ENCODE measurements around the gene DHX29.
"Not testable (repeated sequence)": the region's sequence is repeated elsewhere in the genome, so short reads cannot be mapped to it uniquely, and the experiment has no call there.

DHX29 gene

DNA sequence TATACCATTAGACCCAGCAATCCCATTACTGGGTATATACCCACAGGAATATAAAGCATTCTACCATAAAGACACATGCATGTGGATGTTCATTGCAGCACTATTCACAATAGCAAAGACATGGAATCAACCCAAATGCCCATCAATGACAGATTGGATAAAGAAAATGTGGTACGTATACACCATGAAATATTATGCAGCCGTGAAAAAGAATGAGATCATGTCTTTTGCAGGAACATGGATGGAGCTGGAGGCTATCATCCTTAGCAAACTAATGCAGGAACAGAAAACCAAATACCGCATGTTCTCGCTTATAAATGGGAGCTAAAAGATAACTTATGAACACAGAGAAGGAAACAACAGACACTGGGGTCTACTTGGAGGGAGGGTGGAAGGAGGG, 10.7 kb upstream of the DHX29 start:
- DNase-seq (ENCODE audit: low spot score) = not testable (repeated sequence)

DNA sequence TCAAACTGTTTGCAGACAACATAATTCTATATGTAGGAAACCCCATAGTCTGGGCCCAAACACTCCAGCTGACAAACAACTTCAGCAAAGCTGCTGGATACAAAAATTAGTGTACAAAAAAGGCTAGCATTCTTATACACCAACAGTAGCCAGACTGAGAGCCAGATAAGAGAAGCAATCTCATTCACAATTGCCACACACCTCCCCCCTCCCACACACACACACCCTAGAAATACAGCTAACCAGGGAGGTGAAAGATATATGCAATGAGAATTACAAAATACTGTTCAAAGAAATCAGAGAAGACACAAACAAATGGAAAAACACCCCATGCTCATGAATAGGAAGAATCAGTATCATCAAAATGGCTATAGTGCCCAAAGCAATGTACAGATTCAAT, 9.3 kb upstream of the DHX29 start:
- no peak for DNase-seq (ENCODE audit: low spot score)

DNA sequence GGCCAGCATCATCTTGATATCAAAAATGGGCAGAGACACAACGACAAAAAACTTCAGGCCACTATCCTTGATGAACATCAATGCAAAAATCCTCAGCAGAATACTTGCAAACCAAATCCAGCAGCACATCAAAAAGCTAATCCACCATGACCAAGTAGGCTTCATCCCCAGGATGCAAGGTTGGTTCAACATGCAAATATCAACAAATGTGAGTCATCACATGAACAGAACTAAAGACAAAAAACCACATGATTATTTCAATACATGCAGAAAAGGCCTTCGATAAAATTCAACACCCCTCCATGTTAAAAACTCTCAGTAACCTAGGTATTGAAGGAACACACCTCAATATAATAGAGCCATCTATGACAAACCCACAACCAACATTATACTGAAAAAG, 8.8 kb upstream of the DHX29 start:
- DNase-seq (ENCODE audit: low spot score) = no peak

DNA sequence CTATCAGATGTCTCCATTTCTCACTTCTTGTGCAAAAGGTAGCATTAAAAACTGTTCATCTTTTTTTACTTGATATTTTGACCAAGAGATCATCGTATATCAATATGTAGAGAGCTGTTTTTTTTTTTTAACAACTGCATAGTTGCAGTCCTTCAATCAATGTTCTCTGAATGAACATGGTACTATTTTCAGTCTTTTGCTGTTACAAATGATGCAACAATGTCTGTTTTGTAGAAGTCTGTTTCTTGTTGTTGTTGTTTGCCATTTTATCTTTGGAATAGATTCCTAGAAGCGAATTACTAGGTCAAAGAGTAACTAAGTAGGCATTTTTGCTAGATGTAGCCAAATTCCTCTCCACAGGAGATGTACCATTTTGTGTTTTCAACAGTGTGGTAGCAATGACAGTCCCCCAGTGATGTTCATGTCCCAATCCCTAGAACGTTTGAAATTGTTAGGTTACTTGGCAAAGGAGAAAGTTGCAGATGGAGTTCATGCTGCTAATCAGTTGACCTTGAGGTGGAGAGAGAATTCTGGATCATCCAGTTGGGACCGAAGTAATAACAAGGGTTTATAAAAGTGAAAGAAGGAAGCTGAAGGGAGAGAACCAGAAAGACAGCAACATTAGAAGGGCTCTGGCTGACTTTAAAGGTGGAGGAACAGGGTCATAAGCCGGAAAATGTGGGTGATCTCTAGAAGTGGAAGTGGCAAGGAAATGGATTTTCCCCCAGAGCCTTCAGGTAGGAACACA, 6.5 kb upstream of the DHX29 start:
- no peak for DNase-seq (ENCODE audit: low spot score)

DNA sequence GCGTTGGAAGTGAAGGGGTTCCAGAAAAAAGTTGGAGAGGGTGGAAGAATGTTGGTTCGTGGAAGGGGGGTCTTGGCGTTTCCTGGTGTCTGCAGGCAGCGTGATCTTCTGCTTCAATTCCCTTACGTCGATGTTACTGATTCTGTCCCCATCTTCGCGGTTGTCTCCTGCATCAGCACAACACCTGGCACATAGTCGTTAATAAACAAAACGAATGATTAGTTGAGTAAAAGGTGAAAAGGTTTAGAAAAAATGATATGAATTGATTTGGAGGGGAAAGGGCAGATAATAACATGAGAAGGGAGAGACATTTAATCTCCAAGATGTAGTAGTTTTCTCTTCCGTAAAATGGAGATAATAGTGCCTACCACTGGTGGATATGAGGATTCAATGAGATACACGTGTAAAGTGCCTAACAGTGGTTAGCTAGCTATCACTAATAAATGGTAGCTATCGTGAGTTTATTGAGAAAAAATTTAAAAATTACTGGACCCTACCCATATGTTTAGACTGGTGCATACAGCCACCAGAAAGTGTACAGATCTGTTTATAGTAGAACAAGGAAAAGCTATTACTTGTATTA, 851 bp upstream of the DHX29 start:
- DNase-seq (ENCODE audit: low spot score) = peak; percentile 33

DNA sequence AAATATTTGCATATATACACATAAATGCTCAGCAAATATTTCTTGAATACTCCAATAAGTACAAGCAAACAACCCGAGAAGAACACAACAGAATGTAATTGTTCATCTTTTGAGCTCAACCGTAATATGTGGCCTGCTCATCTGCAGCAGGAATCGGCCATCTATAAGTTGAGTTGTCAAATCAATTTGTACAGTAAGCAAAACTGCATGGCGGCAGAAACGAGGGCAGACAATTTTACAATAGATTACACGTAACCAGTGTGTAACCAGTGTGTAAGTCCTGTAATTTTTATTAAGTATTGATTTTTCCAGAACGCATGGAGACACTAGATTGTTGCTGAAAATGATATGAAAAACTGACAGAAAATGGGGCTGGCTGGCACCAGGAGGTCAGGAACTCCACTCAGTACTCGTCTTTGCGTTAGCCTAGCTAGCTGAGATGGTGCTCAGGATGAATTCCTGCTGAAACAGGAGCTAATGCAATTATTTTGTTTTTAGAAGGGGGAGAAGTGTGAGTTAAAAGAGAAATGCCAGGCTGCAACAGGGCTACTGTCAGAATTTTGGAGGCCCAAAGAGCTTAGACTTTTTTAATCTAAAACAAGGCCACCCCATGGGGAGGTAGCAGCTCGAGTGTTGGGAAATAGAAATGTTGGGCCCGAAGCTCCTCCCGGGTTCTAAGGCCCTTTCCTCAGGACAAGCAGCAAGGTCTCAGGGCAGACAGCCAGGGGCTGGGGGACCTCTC, 682 bp downstream of the DHX29 start:
- DNase-seq (ENCODE audit: low spot score) = no peak

DNA sequence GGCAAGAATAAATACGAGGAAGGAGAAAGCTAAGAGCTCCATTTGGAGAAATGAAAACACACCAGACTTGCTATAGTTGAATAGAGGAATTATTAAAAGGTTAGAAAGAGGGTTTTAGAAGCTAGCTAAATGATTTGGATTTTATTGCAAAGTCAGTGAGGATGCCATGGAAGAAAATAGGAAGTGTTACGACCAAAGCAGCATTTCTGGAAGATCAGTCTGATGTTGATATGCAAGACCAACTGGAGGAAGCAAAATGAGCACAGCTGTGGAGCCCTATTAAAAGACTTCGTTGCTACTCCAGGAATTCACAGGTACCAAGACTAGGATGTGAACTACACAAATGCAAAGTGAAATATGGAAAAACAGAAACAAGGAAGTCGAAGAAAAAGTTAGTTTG, 2.1 kb downstream of the DHX29 start:
- no peak for DNase-seq (ENCODE audit: low spot score)

DNA sequence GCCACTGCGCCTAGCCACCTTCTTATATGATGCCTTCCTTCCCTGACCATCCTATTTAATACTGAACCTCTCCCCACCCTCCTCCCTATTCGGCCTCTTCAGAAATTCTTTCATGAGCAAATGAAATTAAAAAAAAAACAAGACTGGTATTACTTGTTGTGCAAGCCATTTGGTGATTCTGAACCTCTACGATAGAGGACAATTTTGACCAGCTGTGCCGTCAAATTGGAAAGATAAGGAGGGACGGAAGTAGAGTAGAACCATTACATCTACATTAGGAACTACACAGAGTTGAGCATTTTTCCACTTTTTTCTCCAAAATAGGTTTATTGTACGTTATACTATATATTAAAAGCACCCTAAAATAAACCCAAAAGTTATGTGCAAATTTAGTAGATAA, 2.9 kb downstream of the DHX29 start:
- DNase-seq (ENCODE audit: low spot score) = no peak

DNA sequence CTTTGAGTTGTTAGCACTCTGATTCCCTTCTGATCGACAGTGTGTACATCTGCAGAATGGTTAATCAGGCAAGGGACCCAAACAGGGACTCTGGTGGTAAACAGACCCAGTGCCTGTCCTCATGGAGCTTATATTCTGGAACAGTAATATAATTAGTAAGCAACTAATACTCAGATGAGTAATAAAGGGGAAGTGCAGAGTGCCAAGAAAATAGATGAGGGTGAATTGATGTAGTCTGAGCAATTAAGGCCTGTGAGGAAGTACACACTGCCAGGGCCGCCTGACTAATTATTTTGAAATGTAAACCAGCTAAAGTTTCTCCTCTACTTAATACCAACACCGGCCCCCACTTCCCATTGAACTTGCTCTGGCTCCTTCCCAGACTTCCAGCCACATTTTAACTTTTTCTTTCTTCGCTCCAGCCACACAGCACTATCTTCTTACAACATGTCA, 4.2 kb downstream of the DHX29 start:
- DNase-seq (ENCODE audit: low spot score) = no peak

DNA sequence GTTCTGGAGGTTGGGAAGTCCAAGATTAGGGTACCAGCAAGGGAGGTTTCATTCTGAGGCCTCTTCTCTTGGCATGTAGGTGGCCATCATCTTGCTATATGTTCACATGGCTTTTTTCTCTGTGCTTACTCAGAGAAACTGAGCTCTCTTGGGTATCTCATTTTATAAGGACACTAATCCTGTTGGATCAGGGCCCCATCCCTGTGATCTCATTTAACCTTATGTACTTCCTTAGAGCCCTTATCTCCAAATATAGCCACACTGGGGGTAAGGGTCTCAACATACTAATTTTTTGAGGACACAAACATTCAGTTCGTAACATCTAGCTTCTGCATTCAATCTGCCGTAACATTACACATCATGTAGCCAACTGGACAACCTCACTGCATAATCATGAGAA, 6.6 kb downstream of the DHX29 start:
- DNase-seq (ENCODE audit: low spot score) = no peak

DNA sequence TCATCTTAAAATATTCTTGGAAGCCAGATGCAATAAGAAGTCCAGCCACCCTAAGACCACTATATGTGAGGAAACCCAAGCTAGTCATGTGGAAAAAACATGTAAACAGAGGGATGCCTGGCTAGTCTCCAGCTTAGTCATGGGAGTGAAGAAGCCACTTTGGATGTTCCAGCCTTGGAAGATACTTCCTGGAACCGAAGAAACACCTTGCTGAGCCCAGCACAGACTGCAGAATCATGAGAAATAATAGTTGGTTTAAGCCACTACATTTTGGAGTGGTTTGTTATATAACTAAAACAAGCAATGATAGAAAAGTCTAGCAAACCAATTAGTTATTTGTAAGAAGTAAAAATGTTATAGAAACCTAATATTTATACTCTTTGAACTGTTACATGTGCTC, 12.6 kb downstream of the DHX29 start:
- no peak for DNase-seq (ENCODE audit: low spot score)

DNA sequence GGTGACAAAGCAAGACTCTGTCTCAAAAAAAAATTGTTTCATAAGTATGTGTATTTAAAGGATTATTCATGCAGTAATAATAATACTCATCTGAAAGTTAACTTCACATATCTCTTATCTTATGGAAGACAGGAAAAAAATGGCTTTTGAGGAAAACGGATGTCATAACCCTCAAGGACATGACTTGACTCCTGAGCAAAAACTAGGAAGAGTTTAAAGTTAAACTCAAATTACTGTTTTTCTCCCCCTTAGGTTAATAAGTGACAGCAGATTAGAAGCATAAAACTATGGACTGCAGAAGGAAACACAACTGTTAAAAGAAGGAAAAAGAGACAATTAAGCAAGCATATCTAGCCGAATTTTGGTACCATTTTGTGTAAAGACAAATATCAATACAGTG, 16.5 kb downstream of the DHX29 start:
- no peak for DNase-seq (ENCODE audit: low spot score)

DNA sequence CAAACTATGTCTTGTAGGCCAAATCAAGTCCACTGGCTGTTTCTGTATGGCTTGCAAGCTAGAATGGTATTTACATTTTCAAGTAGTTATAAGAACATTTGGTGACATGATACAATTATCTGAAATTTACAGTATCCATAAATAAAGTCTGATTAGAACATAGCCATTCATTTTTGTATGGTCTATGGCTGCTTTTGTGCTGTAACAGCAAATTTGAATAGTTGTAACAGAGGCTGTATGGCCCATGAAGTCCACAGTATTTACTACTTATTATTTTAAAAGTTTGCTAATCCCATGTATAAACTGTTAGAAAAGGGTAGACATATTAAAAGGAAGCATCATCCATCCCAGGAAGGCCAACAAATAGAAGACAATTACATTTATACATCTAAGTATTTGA, 17.7 kb downstream of the DHX29 start:
- no peak for DNase-seq (ENCODE audit: low spot score)

DNA sequence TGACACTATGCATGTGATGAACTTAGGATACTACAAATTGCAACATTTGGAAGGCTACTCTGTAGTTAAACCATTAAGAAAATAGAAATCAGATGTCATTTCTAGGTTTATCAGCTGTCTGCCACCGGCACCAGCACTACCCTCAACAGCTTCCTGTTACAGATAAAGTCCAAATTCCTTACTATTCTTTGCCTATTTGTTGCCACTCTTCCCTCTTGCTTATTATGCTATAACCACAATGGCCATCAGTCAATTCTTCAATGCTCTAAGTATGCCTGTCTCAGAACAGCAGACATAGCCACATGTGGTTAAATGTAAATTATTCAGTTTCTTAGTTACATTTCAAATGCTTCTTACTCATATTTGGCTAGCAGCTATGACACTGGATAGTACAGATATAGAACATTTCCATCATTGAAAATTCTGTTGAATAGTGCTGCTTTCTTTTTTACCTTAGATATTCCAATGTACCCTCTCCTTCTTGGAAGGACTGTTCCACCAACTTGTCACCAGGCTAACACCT, 21.0 kb downstream of the DHX29 start:
- no peak for DNase-seq (ENCODE audit: low spot score)

DNA sequence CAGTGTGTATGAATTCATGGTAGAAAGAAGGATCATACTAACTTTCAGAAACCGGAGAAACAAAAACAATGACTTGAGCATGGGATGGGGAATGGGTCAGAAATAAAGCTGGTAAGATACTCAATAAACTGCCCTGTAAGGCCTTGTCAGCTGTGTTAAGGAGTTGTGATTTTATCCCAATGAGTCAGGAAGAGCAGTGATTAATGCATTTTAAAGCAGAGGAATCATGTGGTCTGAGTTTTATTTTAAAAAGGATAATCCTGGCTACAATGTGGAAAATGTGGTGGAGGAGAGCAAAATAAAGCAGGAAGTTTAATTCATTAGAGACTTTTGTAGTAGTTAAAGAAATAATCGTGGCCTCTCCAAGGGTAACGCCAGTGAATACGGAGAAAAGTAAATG, 28.7 kb downstream of the DHX29 start:
- DNase-seq (ENCODE audit: low spot score) = no peak

DNA sequence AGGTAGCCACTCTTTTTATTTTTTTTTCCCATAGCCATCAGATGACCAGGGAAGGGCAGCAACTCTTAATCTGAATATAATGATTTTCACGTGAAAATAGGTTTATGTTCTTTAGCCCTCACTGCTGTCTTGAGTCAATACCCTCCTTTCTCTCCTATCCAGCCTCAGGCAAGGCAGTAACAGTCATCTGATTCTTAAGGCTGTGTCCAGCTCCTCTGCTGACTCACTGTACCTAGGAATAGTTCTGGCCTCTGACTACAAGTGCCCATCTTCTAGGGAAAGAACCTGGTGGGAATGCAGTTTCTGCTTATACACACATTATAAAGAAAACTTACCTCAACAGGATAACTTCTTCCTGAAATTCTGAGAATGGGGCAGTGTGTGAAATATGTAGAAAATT, 30.7 kb downstream of the DHX29 start:
- no peak for DNase-seq (ENCODE audit: low spot score)

DNA sequence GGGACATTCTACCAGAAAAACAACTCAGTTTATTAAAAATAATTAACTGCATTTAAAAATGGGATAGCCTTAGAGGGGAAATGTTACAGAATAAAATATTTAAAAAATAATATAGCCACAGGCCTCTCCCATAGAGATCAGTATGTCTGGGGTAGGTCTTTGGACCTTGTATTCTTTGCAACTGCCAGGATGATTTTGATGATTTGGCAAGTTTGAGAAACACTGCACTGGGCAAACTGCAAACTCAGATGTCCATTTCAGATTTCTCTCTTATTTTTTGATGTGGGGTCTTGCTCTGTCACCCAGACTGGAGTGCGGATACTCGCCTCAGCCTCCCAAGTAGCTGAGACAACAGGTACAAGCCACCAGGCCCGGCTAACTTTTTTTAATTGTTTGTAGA, 49.2 kb downstream of the DHX29 start:
- DNase-seq (ENCODE audit: low spot score) = no peak

DNA sequence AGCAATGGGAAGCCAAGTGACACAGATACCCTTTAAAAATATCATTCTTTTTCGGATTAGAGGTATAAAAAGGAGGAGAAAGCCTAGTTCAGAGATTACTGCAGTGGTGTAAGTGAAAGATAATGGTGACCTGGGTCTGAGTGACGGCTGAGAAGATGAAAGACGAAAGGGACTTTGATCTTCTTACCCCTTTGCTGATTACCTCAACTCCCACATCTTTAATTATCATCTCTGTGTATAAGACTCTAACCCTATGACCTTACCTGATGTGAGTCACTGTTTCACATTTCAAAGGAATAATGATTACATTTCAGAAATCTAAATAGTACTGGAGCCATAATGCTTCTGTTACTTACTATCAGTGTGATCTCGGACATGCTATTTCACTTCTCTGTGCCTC, 52.7 kb downstream of the DHX29 start:
- no peak for DNase-seq (ENCODE audit: low spot score)

DNA sequence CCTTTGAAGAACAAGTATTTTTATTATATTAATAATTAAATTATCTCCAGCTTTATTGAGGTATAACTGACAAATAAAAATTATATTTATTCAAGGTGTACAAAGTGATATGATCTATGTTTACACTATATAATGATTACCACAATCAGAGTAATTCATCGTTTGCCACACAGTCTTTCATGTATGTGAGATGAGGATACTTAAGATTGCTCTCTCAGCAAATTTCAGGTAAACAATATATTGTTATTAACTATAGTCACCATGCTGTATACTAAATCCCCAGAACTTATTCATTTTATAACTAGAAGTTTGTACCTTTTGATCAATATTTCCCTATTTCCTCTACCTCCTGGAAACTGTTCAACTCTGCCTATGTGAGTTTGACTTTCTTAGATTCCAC, 57.4 kb downstream of the DHX29 start:
- no peak for DNase-seq (ENCODE audit: low spot score)

DNA sequence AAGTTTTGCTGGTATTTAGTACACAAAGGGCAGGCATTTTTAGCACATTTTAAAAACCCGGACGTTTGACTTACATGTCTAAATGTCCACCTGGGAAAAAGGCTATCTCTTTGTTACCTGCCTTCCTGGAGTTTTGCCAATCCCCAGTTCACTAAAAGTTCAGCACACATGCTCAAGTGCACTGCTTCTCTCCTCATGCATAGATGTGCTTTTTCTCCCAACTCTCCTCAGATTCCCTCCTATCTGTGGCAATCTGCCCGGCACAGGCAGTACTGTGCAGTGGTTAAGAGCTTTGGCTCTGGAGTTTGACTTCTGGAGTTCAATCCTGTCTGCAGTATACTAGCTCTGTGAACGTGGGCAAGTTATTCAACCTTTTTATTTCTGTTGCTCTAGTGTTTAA, 65.7 kb downstream of the DHX29 start:
- no peak for DNase-seq (ENCODE audit: low spot score)

DNA sequence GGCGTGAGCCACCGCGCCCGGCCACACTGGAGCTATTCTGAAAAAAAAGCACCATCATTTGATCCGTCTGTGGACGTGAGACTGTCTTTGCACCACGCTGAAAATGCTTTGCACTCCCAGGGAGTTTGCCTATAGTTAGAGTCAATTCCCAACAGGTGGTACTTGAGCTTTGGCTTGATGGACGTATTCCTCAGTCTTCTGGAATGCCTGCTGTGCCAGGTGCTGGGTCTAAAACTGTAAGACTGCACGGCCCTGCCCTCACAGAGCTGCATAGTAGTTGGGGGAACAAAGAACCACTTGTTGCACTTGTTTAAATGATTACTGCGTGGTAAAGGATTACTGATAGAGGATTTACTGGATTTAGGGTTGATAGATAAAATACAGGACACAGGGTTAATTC, 70.7 kb downstream of the DHX29 start:
- DNase-seq (ENCODE audit: low spot score) = no peak

DNA sequence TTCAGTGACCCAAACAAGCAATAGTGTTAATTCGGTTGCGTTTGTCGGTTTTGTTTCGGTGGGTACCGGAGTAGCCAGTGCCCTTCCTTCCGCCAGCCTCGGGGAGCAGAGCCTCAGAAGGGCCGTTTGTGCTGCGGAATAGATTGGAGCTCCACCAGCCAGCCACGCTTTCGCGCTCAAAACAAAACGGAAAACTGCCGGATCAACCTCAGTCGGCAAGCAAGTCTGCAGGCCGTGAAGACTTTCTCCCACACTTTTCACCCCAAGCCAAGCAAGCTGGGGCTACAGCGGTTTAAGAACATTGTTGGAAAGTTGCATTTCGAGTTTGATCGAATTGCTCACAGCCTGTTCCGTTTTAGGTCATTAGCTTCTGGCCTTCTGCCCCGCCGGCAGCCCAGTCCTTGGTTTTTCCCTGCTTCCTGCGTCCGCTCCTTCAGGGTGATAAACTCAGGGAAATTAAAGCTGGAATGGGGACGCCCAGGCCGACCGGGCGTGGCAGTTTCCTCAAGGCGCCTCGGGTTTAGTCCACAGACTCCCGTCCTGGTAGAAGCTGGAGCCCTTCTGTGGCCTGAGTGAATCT, 73.3 kb downstream of the DHX29 start:
- no peak for DNase-seq (ENCODE audit: low spot score)
